GM18861 (cell line): ENCODE data around the gene VTI1A.
"Not testable (repeated sequence)": the region's sequence is repeated elsewhere in the genome, so short reads cannot be mapped to it uniquely, and the experiment has no call there.

Experiments
- ATAC-seq: cut with Tn5 transposase; IDR thresholded peaks from one replicate; pipeline ENCODE4 v1.9.1; 2021; ENCODE audit not compliant: unreplicated experiment

Gene VTI1A

DNA sequence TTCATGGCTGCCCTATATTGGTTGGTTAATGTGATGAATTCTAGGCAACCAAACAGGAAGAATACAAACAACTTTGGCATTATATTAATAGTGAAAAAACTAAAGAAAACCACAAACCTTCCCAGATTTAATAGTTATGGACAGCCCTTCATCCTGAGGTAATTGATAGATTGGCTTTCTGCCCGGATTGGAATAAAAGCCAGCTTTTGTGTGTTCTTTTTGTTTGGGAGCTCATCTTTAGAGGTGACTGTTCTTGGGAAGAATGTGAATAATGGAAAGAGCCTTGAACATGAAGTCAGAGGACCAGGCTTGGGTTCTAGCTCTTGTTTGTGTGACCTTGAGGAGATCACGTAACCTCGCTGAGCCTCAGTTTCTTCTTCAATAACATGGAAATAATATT is 92.3 kb downstream of the VTI1A start:
- no peak for ATAC-seq

GRCh38 chr10:112542823-112543222 is 95.8 kb downstream of the VTI1A start:
- ATAC-seq = not testable (repeated sequence)

DNA sequence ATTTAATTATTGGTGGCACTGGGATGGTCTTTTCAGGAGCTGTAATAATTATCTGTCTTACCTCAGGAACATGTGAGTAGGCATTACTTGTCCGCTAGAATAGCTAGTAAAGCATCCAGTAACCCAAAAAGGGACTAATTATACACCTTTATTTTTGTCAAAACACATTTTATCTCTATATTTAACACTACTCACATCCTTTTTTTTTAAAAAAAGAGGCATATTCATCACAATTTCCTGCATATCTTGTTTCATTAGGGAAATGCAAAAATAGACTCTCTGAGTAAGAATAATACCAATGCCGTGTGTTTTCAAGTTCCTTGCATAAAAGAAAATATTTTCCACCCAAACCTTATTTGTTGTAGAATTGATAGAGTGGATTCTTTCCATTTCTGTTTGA is 99.5 kb downstream of the VTI1A start:
- no peak for ATAC-seq

DNA sequence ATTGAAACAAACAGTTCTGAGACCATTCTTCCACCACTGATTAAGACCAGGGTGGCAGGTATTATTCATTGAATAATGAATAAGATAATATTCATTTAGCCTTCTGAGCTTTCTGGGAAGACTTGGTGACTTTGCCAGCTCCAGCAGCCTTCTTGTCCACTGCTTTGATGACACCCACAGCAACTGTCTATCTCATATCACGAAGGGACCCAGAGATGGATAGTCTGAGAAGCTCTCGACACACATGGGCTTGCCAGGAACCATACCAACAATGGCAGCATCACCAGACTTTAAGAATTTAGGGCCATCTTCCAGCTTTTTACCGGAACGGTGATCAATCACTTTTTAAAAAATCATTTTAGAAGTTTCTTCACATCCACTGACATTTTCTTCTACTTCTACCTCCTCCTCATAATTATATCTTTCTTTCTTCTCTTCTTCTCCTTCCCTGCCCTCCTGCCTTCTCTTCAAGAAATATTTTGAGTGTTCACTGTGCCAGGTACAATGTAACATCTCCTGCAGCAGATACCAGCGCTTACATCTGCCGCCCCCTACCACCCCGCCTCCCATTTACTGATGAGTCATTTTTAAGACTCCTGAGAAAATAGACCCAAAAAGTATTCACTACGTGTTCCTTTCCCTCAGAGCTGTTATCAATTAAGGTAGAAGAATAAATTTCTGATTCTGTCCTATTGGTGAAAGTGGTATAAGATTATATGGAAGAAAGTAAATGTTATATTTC is 101.7 kb downstream of the VTI1A start:
- ATAC-seq = no peak

DNA sequence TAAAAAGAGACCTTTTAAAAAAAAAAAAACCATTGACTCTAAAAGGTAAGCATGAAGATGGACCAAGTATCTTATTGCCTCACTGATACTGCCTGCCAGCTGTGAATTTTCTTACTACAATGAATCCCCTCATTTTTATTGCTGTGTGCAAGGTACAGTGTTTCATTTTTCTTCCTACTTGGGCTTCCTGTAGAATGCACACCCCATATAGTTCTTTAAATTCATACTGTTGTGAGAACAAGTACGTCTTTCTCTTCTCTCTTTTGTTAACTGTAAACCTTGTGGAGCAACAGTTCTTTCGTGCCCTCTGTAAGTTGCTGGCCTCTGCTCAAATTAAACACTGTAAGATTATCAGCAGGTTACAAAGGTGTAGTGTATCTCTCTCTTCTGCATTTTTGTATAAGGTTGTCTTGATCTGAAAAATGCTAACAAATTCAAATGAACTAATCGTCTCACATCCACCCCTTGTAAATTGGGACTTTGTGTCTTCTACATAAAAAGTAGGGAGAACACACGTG is 105.6 kb downstream of the VTI1A start:
- no peak for ATAC-seq

DNA sequence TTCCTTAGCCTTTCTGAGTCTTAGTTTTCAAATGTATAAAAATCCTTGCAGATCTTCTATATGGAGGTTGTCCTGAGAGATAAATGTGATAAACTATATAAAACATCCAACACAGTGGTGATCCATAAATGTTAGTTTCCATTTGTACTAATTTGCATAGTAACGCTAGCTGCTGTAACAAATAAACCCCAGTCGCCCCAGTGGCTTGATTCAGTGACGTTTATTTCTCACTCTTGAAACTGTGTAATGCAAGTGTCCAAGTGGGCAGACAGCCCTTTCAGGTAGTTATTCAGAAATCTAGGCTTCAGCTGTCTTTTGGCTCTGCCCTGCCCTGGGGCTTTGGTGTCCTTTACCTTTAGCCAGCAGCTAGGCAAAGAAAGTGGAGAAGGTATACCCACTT is 106.3 kb downstream of the VTI1A start:
- ATAC-seq = no peak

GRCh38 chr10:112554263-112554662 is 107.2 kb downstream of the VTI1A start:
- ATAC-seq = no peak

GRCh38 chr10:112557197-112557596 is 110.2 kb downstream of the VTI1A start:
- ATAC-seq = no peak

DNA sequence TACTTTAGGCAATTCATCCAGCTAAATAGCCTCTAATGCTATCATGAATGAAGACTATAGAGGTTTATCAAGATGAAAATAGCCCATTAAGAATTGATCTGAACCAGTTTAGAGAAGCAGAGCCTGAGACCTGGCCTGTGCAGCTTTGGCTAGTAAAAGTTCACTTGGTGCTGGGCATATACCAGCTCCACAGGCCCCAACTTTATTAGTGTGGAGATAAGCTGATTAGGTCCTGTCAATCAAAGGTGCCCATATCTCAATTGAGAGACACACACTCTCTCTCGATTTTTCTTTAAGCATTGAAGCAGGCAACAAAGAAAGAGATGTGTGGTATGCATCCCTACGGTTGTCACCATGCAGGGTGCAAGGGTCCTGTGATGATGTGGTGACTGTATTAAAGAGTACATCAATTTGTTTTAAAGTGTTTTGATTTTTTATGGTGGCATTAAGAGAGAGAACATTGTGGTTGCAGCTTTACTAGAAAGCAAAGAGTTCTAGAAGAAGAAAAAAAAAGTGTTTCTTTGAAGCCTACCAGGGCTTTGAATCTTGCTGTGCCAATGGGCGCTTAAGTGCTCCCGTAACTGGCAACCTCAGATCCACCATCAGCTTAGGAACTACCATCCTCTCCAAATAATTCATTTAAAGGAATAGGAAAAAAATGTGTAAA is 111.6 kb downstream of the VTI1A start:
- no peak for ATAC-seq

DNA sequence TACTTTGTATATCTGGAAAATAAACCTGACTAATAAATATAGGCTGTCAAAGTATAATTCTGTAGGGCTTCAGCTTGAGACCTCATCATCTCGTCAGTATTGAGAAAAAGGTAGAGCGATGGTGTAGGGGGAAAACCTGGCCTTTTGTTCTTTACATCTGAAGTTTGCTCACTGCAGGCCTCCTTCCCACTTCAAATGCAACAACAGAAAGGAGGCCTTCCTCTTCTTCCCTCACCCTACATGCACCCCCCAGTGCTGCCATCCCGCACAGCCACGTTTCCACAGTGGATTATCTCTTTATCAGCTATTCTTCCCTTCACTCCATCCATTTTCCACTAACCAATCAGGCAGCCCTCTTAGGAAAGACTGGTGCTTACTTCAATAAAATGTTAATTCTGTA is 112.3 kb downstream of the VTI1A start:
- no peak for ATAC-seq

DNA sequence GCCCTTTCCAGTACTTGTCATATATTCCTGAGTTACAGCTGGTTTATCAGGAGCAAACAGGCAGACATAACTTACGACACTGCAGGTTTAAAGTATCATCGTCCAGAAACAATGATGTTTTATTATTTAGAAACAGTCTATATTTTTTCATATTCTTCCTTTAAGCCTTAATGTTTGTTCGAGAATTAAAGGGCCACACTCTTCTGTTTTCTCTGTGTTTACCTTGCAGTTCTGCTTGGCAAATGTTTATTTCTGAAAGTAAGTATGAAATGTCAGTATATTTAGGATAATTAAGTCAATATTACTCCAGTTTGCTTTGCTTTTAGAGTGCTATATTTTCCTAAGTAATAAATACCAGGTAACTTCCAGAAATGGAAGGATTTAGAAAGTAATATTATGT is 115.1 kb downstream of the VTI1A start:
- ATAC-seq = no peak

DNA sequence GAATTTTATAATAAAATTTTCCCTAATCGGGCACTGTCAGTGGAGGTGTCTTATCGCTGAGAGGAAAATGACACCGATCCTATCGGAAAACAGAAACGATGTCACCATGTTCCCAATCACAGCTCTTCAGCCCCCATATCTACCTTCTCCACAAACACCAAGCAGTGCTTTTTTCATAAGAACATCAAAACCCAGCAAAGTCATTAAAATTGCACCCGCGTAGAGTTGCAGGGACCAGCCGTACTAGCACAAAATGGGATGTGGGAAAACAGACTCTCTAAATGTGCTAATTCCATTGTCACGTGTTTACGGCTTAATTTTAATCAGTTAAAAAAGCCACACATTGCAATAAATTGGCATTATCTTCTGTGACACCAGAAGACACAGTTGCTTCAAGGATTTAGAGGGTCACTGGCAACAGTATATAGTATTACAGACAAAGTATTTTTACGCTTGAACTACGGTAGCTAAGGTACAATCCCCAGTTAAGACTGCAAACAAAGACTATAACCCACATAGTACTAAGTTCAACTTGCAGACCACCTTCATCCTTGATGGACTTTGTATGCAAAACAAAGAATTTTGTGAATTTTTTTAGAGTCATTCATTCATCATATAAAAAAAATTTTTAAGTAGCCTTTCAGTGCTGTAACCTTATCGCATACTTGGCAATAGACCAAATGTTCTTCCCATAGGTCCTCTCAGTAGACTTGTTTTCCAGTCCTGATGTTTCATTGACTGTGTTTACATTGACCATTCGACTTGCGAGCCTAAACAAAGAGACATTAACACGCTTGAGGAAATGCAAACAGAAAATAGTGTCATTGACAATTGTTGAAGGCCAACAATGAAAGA is 116.0 kb downstream of the VTI1A start:
- no peak for ATAC-seq

DNA sequence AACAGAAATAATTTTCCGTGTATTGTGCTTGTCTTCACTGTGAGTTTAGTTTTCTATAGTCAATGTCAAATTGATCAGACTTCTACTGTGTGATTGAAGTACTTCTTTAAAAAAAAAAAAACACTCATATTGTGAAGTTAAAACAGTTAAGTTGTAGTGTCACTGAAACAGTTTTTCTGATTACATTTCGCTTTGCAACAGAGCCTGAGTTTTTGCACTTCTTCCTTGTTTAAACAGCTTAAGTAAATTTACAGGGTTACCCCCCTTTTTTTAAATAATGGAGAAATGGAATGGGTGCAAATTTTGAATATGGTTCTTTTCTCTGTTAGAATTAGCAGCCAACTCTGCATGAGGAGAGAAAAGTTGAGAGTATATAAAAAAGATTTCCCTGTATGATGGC is 117.3 kb downstream of the VTI1A start:
- no peak for ATAC-seq

GRCh38 chr10:112565434-112566053 is 118.5 kb downstream of the VTI1A start:
- no peak for ATAC-seq

GRCh38 chr10:112570585-112570984 is 123.6 kb downstream of the VTI1A start:
- ATAC-seq = no peak

DNA sequence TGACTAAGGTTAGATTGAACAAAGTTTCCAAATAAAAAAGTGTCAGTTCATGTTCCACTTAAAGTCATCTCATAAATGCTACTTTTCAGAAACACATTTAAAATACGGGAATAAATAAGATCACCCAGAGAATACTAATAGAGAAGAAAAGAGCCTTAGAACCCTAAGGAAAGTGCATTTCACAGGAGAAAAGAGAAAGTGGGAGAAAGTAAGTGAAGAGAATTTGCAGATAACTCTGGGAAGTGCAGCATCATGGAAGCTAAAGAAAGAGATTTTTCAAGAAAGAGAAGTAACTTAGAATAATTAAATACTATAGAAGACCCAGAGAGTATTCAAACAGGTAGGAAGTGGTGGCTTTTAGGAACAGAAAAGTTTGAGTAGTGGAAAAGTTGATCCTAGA is 132.6 kb downstream of the VTI1A start:
- ATAC-seq = no peak

GRCh38 chr10:112580267-112580666 is 133.3 kb downstream of the VTI1A start:
- ATAC-seq = no peak

GRCh38 chr10:112581921-112582320 is 134.9 kb downstream of the VTI1A start:
- ATAC-seq = no peak

GRCh38 chr10:112583236-112583939 is 136.4 kb downstream of the VTI1A start:
- no peak for ATAC-seq

DNA sequence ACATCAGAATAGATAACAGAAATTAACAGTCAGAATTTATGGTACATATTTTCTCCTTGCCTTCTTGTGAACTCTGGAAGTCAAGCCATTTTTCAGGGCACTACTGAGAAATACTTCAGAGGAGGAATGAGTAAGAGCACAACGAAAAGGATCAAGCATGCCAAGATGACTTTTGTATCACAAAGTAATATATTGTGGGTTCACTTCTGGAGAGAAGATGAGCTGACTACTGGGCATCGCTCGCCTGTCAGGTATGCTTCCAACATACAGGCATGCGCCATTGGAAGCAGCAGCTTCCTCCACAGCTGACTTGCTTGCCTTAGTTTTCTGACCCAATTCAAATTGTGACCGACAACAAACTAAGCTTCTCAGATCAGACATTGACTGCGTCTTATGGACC is 137.3 kb downstream of the VTI1A start:
- ATAC-seq = no peak

GRCh38 chr10:112585126-112585525 is 138.1 kb downstream of the VTI1A start:
- no peak for ATAC-seq
